Measurements from ENCODE around the gene NEDD1.

NEDD1 gene

GRCh38 chr12:96997797-96998484 lies 90.9 kb downstream of the NEDD1 start:
- Histone ChIP-seq H3K9me3 (ENCODE audit: control insufficient read depth in 1 of 2, low read length in 2 of 2) (no peaks in the 10 kb centered on the region), H3K4me1 (ENCODE audit: control insufficient read depth in 1 of 2, insufficient read depth in 2 of 2, low read length in 2 of 2) (no peaks in the 10 kb centered on the region), H3K27me3 (ENCODE audit: control insufficient read depth in 1 of 2, insufficient read depth in 2 of 2, low read length in 2 of 2) (no peaks in the 10 kb centered on the region), H3K9ac (ENCODE audit: low read depth in 1 of 2, low read length in 2 of 2) (no peak overlapping the region), H3K4me3 (ENCODE audit: low read depth in 1 of 2, low read length in 2 of 2) (no peak overlapping the region), H3K36me3 (ENCODE audit: control insufficient read depth in 1 of 2, insufficient read depth in 2 of 2, low read length in 2 of 2) (no peaks in the 10 kb centered on the region), H3K27ac (ENCODE audit: low read depth, low read length) (no peak overlapping the region)

DNA sequence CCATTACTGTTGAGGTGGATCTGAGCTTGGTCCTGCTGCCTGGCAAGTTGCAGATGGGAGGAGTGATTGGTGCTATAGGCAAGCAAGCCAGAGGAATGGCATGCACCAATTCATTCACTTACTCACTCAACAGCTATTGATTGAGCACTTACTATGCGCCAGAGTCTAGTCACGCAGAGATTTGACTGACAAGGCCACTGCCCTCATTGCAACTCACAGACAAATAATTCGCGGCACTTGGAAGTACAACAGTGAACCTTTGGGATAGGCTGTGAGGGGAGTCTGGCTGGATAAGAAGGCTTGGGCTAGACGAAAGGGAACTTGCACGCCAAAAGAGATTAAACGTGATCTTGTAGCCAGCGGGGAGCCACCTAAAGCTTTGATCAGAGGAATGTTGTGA lies 96.2 kb downstream of the NEDD1 start:
- Histone ChIP-seq H3K27me3 (ENCODE audit: control insufficient read depth in 1 of 2, insufficient read depth in 2 of 2, low read length in 2 of 2) (no peaks in the 10 kb centered on the region), H3K9me3 (ENCODE audit: control insufficient read depth in 1 of 2, low read length in 2 of 2) (no peaks in the 10 kb centered on the region), H3K36me3 (ENCODE audit: control insufficient read depth in 1 of 2, insufficient read depth in 2 of 2, low read length in 2 of 2) (no peaks in the 10 kb centered on the region), H3K9ac (ENCODE audit: low read depth in 1 of 2, low read length in 2 of 2) (no peak overlapping the region), H3K4me1 (ENCODE audit: control insufficient read depth in 1 of 2, insufficient read depth in 2 of 2, low read length in 2 of 2) (no peaks in the 10 kb centered on the region), H3K4me3 (ENCODE audit: low read depth in 1 of 2, low read length in 2 of 2) (no peak overlapping the region), H3K27ac (ENCODE audit: low read depth, low read length) (no peak overlapping the region)
